HG02840 (cell line): ENCODE data around the gene MIB2.
"Not testable (repeated sequence)": the region's sequence is repeated elsewhere in the genome, so short reads cannot be mapped to it uniquely, and the experiment has no call there.

Experiments
- ATAC-seq: cut with Tn5 transposase; IDR thresholded peaks from one replicate; pipeline ENCODE4 v1.9.1; 2021; ENCODE audit warnings: mild to moderate bottlenecking, moderate library complexity, moderate number of reproducible peaks; ENCODE audit not compliant: unreplicated experiment, low FRiP score

The MIB2 gene

DNA sequence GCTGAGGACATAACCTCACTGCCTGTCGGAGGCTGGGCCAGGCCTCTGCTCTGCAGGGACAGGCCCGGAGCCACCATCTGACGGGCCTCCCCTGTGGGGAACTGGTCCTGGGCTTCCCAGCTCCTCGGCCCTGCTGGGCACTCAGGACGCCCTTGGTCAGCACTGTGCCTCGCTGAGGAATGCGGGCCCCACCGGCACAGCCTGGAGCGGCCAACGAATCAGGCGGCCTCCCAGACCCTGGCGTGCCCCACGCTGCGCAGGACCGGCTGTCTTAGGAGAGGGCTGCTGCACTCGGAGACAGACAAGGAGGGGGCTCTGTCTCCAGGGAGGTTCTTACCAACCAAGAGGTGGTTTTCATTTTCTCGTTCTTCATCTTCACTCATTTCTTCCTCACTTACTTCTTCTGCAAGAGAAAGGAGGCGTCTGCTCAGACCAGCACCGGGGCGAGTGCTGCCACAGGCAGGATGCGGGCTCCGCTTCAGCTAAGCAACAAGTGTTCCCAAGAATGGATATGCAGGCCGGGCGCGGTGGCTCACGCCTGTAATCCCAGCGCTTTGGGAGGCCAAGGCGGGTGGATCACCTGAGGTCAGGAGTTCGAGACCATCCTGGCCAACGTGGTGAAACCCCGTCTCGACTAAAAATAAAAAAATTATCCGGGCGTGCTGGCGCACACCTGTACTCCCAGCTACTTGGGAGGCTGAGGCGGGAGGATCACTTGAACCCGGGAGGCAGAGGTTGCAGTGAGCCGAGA lies 25.6 kb downstream of the MIB2 start:
- ATAC-seq: not testable (repeated sequence)

- not testable (repeated sequence) for ATAC-seq
Measured at GRCh38 chr1:1646326-1646725, 31.0 kb downstream of the MIB2 start.

DNA sequence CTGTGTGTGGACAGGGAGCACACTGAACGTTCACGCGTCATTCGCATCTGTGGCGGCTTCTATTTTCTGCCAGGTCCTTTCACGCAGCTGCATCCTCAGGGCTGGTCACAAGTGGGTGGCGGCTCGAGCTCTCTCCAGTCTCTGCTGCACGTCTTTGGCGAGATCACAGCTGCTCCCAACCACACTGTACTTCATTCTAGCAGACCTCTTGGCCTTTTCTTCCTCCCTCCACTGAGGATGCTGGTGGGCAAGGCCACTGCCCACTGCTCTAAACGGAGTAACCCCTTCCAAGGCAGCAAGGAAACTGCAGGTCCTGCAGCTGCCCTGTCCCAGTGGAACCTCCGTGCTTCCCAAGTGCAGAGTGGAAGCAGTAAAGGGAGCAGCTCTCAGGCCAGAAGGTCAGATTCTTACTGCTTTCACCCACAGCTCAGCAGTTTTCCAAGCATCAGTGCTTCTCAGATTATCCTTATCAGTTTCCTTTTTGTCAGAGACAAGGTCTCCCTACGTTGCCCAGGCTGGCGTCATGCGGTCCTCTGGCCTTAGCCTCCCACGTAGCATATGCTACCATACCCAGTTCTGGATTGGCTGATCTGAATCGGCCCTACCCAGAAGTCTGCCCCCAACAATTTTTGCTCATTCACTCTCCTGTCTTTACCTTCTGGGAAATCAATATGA lies 32.4 kb downstream of the MIB2 start:
- not testable (repeated sequence) for ATAC-seq

DNA sequence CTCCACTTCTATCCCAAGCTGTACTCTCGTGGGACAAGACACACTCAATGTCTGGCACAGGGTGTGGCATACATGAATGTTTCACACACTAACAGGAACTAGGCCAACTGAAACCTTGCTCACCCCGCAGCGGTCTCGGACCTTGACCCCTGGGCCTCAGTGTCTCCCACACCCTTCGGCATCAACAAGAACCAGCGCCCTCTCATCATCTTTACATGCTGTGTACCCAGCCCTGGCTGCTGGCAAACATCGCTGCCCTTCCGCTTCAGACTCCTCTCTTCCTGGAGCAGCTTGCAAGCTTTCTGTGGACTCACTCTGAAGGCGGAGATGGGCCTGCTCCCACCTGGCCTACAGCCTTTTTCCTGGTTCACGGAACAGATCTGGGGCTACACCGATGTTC lies 33.0 kb downstream of the MIB2 start:
- not testable (repeated sequence) for ATAC-seq

GRCh38 chr1:1658583-1659549 lies 43.6 kb downstream of the MIB2 start, which contains the start of gene CDK11B:
TSS of gene CDK11B (minus strand) at chr1:1659004. CDS start at chr1:1657485, 1,519 bp downstream.
- peak; percentile 84 for ATAC-seq

DNA sequence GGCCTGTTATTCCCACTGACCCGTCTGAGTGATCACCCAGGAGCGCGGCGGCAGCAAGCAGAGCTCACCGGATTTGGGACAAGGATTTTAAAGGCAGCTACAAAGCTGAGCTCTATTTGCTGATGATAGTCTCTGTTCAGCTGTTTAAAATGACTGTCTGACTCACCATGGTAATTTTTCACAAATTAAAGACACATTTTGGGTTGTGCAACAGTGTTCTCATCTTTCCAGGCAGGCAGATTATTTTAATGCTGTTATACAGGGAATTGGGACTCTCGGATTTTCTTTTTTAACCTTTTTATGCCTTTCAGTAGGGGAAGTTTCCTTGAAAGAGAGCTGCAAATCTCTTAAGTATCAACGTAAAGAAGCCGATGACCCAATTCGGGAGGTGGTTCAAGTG lies 47.1 kb downstream of the MIB2 start:
- ATAC-seq: not testable (repeated sequence)

DNA sequence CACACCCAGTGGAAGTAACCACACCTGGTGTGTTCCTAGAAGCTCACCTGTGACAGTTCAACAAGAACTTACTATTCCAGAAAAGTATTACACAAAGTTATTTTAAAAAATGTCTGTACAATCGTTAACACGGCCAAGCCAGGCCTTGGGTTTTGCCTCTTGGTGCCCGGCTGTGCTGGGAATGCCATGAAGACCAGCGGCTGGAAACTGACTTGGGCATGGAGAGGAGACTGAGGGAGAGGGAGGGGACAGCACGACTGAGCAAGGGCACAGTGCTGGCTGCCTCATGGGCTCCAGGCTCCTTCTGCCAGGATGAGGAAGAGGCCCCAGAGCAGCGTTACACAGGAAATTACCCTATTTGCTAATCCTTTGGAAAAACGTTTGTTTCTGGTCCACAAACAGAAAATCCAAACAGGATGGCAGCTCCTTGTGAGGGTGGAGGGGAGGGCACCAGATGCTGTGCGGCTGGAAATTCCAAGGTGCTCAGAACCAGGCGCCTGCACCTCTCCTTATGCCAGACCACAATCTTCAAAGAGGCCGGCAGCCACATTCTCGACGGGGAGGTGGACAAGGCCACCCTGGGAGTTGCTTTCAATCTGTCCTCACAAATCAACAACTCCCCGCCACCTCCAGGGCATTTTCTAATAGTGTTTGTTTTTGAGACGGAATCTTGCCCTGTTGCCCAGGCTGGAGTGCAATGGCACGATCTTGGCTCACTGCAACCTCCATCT lies 47.7 kb downstream of the MIB2 start:
- not testable (repeated sequence) for ATAC-seq

DNA sequence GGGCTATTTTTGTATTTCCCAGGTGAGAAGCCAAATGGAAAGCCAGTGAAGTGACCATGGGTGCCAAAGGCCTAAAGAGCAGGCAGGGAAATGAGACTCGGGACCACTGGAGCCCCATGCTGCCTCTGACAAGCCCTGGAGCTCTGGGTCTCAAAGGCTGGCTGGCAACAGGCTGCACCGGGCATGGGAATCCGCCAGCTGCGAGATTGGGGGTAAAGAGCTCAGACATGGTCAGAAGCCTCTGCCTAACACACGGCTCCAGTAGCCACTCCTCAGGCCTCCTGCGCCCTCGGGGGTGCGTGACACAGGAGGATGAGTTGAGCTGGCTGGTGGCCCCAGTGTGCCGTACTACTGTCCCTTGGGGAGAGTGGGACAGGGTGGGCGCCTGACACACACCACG lies 49.0 kb downstream of the MIB2 start:
- ATAC-seq: not testable (repeated sequence)

DNA sequence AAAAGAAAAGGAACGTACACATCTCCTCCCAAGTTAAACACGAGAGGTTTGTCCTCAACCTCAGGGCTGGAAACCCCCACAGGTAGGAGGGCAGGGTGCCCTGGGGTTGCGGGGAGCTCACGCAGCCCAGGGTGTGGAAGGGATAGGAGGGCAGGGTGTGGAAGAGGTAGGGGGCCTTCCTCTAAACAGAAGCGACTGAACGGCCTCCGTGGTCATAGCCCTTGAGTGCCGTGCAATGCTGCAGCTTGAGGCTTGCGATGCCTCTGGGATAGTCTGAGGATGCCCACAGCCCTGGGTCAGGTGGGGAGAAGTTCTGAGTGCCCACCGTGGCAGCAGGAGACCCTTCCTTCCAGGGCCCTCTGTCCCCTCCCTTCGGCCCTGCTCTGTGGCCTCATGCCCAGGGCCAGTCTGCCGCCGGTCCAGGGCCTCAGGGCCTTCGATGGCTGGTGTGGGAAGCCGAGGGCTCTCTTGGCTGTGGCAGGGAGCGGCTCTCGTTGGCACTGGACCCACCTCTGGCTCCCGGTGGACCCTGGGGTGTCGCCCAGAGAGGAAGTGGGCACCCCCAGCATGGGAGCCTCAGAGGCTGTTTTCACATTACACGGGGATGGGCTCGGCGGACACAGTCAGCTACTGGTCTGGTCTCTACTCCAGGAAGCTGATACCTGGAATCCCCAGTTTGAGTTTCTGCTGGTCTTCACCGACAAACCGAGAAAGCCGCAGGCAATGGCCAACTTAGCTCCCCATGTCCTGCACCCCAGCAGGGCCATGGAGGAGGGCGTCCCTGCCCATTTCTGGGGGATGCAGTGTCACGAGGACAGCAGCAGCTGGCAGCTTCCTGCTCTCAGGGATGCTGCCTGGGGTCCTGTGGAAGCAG lies 49.9 kb downstream of the MIB2 start:
- no peak for ATAC-seq

GRCh38 chr1:1665815-1666251 lies 50.5 kb downstream of the MIB2 start:
- no peak for ATAC-seq

DNA sequence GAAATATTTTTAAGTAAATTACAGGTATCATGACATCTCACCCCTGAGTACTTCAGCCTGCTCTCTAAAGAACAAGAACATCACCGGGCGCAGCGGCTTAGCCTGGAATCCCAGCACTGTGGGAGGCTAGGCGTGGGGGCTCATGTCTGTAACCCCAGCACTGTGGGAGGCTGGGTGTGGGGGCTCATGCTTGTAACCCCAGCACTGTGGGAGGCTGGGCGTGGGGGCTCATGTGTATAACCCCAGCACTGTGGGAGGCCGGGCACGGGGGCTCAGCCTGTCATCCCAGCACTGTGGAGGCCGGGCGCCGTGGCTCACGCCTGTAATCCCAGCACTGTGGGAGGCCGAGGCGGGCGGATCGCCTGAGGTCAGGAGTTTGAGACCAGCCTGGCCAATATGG lies 51.2 kb downstream of the MIB2 start:
- ATAC-seq: no peak

- ATAC-seq: no peak
Measured at GRCh38 chr1:1669468-1670440, 54.5 kb downstream of the MIB2 start.

- ATAC-seq: no peak
Measured at GRCh38 chr1:1670866-1671265, 55.6 kb downstream of the MIB2 start.

DNA sequence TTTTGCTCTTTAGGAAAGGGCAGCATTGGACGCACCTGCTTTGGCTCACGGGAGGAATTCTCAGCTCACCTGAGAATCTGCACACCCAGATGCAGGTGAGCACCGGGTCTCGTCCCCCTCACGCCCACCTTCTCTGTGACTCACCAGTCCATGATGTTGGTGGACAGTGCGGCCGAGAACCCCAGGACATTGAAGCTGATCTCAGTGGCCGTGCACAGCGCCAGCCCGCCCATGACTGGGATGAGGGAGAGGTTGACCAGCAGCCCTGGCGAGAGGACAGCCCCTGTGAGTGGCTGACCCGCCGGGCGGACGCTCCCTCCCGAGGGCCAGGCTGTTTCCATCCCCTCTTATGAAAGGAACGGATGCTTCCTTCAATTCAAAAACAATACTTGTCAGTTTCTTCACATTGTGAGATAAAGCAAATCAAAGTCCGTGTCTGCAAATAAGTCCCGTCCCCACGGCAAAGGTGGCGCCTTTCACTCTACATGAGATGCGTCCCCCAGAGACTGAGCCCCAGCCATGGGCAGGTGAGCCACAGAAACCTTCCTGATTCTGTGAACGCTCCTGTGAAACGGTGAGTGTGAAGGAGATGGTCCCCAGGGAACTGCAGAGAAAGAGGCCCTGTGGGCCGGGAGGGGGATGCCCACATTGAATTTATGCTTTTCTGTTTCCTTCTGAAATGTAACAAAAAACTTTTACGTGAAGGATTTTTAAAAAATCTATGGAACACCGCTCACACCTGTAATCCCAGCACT lies 56.2 kb downstream of the MIB2 start:
- ATAC-seq: no peak

DNA sequence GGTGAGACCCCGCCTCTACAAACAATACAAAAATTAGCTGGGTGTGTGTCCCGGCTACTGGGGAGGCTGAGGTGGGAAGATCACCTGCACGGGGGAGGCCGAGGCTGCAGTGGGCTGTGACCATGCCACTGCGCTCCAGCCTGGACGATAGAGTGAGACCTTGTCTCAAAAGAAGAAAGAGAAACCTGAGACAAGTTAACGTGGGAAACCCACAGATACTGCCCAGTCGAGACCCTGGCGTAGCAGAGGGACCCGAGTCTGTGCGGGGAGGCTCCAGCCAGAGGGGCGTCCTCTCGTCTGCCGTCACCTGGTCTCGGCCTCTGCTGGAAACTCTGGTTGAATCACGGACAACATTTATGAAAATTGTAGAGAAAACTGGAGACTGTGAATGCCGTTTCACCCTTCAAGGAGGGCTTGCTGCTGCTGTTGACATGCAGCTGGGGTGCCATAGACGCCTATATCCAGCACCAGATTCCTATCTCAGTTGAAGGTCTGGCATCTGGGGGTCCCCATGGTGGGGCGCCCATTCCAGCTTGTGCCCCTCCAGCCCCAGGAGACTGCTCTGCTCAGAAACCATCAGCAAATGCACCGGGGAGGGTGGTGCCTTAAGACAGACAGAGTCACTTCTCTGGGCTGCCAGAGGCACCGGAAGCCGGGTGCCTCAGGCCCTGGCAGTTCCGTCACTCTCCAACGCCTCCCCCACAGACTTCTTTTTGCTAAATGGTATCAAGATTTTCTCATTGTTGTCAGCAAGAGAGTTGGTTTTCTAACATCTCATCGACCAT lies 57.1 kb downstream of the MIB2 start:
- no peak for ATAC-seq

- not testable (repeated sequence) for ATAC-seq
Measured at GRCh38 chr1:1674806-1675205, 59.5 kb downstream of the MIB2 start.
